AG04450 (cell line): Measurements from ENCODE around the gene CABLES2. TPM values are rescaled to one million over a fixed set of nuclear protein-coding genes. Genes with fewer than 3 reads are reported as not detected.

Experiments used
- CTCF ChIA-PET: fragments of 300-600, 350-600 bp; formaldehyde crosslinking; extraction: SDS; loops from one replicate; lab custom pipeline; 2022; ENCODE audit warnings: antibody characterized with exemption, inconsistent platforms; lab: Charles Lee
- POLR2A ChIA-PET: fragments of 350-600 bp; formaldehyde crosslinking; extraction: SDS; loops from one replicate; lab custom pipeline; 2021; ENCODE audit warnings: antibody characterized with exemption, inconsistent platforms; lab: Yijun Ruan, JAX
- DNase-seq: peaks from one replicate; pipeline ENCODE4 v3.0.0-alpha.2; 2011; ENCODE audit warnings: low read depth, low spot score
- H3K27ac ChIP-seq: one replicate; pipeline ENCODE4 v1.5.1; 2012; ENCODE audit warnings: low read depth, low read length, control low read depth
- H3K27me3 ChIP-seq: one replicate; pipeline ENCODE4 v1.6.0; 2012; ENCODE audit warnings: low read length; ENCODE audit not compliant: control insufficient read depth, insufficient read depth
- H3K4me3 ChIP-seq: 2 replicates; pipeline ENCODE4 v1.5.1; 2011; ENCODE audit warnings: mild to moderate bottlenecking, low read depth, low read length, control low read depth
- H3K9me3 ChIP-seq: 2 replicates; pipeline ENCODE4 v1.5.1; 2012; ENCODE audit warnings: low read length; ENCODE audit not compliant: control insufficient read depth, insufficient read depth
- CTCF ChIP-seq: IDR thresholded peaks from 2 replicates; pipeline ENCODE4 v1.5.1; 2011; ENCODE audit warnings: low read depth, low read length, control low read depth, inconsistent platforms
- polyA plus RNA-seq: library from polyadenylated mRNA; depleted of rRNA; stranded (reverse); fragments of >200 nt; gene quantifications from 2 replicates; pipeline ENCODE4 v1.2.3, GENCODE V29; 2011

The CABLES2 gene
- polyA plus RNA-seq, 1 experiment = 3.8 TPM

GRCh38 chr20:62448038-62448437 lies 41.0 kb upstream of the CABLES2 start:
- H3K27me3 ChIP-seq = peaks cover 4% of the 10 kb centered on the region
- CTCF ChIA-PET = no interaction called here
- H3K4me3 ChIP-seq = no peak overlapping the region
- no peak for DNase-seq
- H3K27ac ChIP-seq = no peak overlapping the region
- no peaks in the 10 kb centered on the region; the same call in 1 of the 2 replicates for H3K9me3 ChIP-seq
- POLR2A ChIA-PET = no interaction called here
- no peak for TF ChIP-seq CTCF

- Histone ChIP-seq H3K27me3 (peaks cover 4% of the 10 kb centered on the region), H3K9me3 (no peaks in the 10 kb centered on the region; the same call in 1 of the 2 replicates), H3K27ac (no peak overlapping the region), H3K4me3 (no peak overlapping the region)
- ChIA-PET CTCF (no interaction called here), POLR2A (no interaction called here)
- no peak for DNase-seq
- TF ChIP-seq CTCF = no peak
These were observed 40.1 kb upstream of the CABLES2 start for GRCh38 chr20:62446888-62447869.

GRCh38 chr20:62446481-62446880 lies 39.4 kb upstream of the CABLES2 start:
- no peak for DNase-seq
- no peaks in the 10 kb centered on the region; the same call in 1 of the 2 replicates for H3K9me3 ChIP-seq
- ChIA-PET POLR2A (no interaction called here), CTCF (no interaction called here)
- H3K27ac ChIP-seq = no peak overlapping the region
- no peak overlapping the region for H3K4me3 ChIP-seq
- no peak for TF ChIP-seq CTCF
- H3K27me3 ChIP-seq = peaks cover 4% of the 10 kb centered on the region

- Histone ChIP-seq H3K27me3 (peaks cover 10% of the 10 kb centered on the region), H3K27ac (no peak overlapping the region), H3K4me3 (no peak overlapping the region), H3K9me3 (no peaks in the 10 kb centered on the region; the same call in 1 of the 2 replicates)
- no peak for TF ChIP-seq CTCF
- POLR2A ChIA-PET = no interaction called here
- DNase-seq = no peak
- CTCF ChIA-PET = no interaction called here
These were observed 38.7 kb upstream of the CABLES2 start for GRCh38 chr20:62445553-62446340.
